GM21723 (cell line): Measurements from ENCODE around the gene UNC5C.

Experiments used
- ATAC-seq: cut with Tn5 transposase; IDR thresholded peaks from one replicate; pipeline ENCODE4 v1.9.1; 2021; ENCODE audit warnings: mild to moderate bottlenecking, moderate library complexity; ENCODE audit not compliant: unreplicated experiment

Gene UNC5C

GRCh38 chr4:95283320-95283719, 265.5 kb downstream of the UNC5C start:
- no peak for ATAC-seq

GRCh38 chr4:95272797-95273196, 276.0 kb downstream of the UNC5C start:
- ATAC-seq = no peak

- no peak for ATAC-seq
Measured at GRCh38 chr4:95272036-95272435, 276.7 kb downstream of the UNC5C start.

- ATAC-seq = no peak
Measured at GRCh38 chr4:95268819-95269565, 279.8 kb downstream of the UNC5C start.

GRCh38 chr4:95267081-95267480, 281.7 kb downstream of the UNC5C start:
- ATAC-seq = no peak

GRCh38 chr4:95265814-95266740, 282.7 kb downstream of the UNC5C start:
- no peak for ATAC-seq

- ATAC-seq = no peak
Measured at GRCh38 chr4:95264843-95265242, 283.9 kb downstream of the UNC5C start.

- ATAC-seq = no peak
Measured at GRCh38 chr4:95263960-95264359, 284.8 kb downstream of the UNC5C start.

- ATAC-seq = no peak
Measured at GRCh38 chr4:95263391-95263790, 285.4 kb downstream of the UNC5C start.

- ATAC-seq = no peak
Measured at GRCh38 chr4:95256108-95256835, 292.5 kb downstream of the UNC5C start.

- no peak for ATAC-seq
Measured at GRCh38 chr4:95255396-95256107, 293.2 kb downstream of the UNC5C start.

- no peak for ATAC-seq
Measured at GRCh38 chr4:95251568-95251967, 297.2 kb downstream of the UNC5C start.

GRCh38 chr4:95250544-95251137, 298.1 kb downstream of the UNC5C start:
- ATAC-seq = no peak

GRCh38 chr4:95249426-95250021, 299.2 kb downstream of the UNC5C start:
- no peak for ATAC-seq

GRCh38 chr4:95248720-95249425, 299.9 kb downstream of the UNC5C start:
- ATAC-seq = no peak

- ATAC-seq = no peak
Measured at GRCh38 chr4:95243892-95244291, 304.9 kb downstream of the UNC5C start.

- ATAC-seq = no peak
Measured at GRCh38 chr4:95238554-95238953, 310.2 kb downstream of the UNC5C start.

- no peak for ATAC-seq
Measured at GRCh38 chr4:95232358-95233156, 316.2 kb downstream of the UNC5C start.
